ENCODE results near the gene MYLK4.

Gene MYLK4

GRCh38 chr6:2734488-2735166, 16.1 kb downstream of the MYLK4 start:
- DNase-seq (ENCODE audit: low read depth in 1 of 2, low spot score in 1 of 2) = no peak

GRCh38 chr6:2733736-2734480, 16.8 kb downstream of the MYLK4 start:
- no peak for DNase-seq (ENCODE audit: low read depth in 1 of 2, low spot score in 1 of 2)

- DNase-seq (ENCODE audit: low read depth in 1 of 2, low spot score in 1 of 2) = no peak
Observed at GRCh38 chr6:2733324-2733723, 17.4 kb downstream of the MYLK4 start.

GRCh38 chr6:2732503-2733089, 18.1 kb downstream of the MYLK4 start:
- DNase-seq (ENCODE audit: low read depth in 1 of 2, low spot score in 1 of 2) = no peak

- DNase-seq (ENCODE audit: low read depth in 1 of 2, low spot score in 1 of 2) = no peak
Observed at GRCh38 chr6:2731281-2731909, 19.3 kb downstream of the MYLK4 start.

- DNase-seq (ENCODE audit: low read depth in 1 of 2, low spot score in 1 of 2) = no peak
Observed at GRCh38 chr6:2730353-2731107, 20.2 kb downstream of the MYLK4 start.

GRCh38 chr6:2729921-2730320, 20.8 kb downstream of the MYLK4 start:
- no peak for DNase-seq (ENCODE audit: low read depth in 1 of 2, low spot score in 1 of 2)

GRCh38 chr6:2725999-2726567, 24.6 kb downstream of the MYLK4 start:
- DNase-seq (ENCODE audit: low read depth in 1 of 2, low spot score in 1 of 2) = no peak

GRCh38 chr6:2725364-2725988, 25.2 kb downstream of the MYLK4 start:
- no peak for DNase-seq (ENCODE audit: low read depth in 1 of 2, low spot score in 1 of 2)

GRCh38 chr6:2721219-2721618, 29.5 kb downstream of the MYLK4 start:
- no peak for DNase-seq (ENCODE audit: low read depth in 1 of 2, low spot score in 1 of 2)

GRCh38 chr6:2719093-2719455, 31.6 kb downstream of the MYLK4 start:
- DNase-seq (ENCODE audit: low read depth in 1 of 2, low spot score in 1 of 2) = no peak

GRCh38 chr6:2718334-2719092, 32.2 kb downstream of the MYLK4 start:
- DNase-seq (ENCODE audit: low read depth in 1 of 2, low spot score in 1 of 2) = no peak

- DNase-seq (ENCODE audit: low read depth in 1 of 2, low spot score in 1 of 2) = no peak
Observed at GRCh38 chr6:2716936-2717700, 33.6 kb downstream of the MYLK4 start.

- DNase-seq (ENCODE audit: low read depth in 1 of 2, low spot score in 1 of 2) = no peak
Observed at GRCh38 chr6:2715737-2716136, 35.0 kb downstream of the MYLK4 start.

GRCh38 chr6:2714111-2714895, 36.4 kb downstream of the MYLK4 start:
- no peak for DNase-seq (ENCODE audit: low read depth in 1 of 2, low spot score in 1 of 2)

GRCh38 chr6:2713473-2714110, 37.1 kb downstream of the MYLK4 start:
- no peak for DNase-seq (ENCODE audit: low read depth in 1 of 2, low spot score in 1 of 2)

- DNase-seq (ENCODE audit: low read depth in 1 of 2, low spot score in 1 of 2) = no peak
Observed at GRCh38 chr6:2712102-2712501, 38.6 kb downstream of the MYLK4 start.

- DNase-seq (ENCODE audit: low read depth in 1 of 2, low spot score in 1 of 2) = no peak
Observed at GRCh38 chr6:2710412-2710811, 40.3 kb downstream of the MYLK4 start.
